GM10847 (cell line): ENCODE measurements around the gene GPR139.

Experiments
- POLR2A ChIP-seq: IDR thresholded peaks from 2 replicates; pipeline ENCODE4 v1.6.1; 2011; ENCODE audit not compliant: insufficient read length; ENCODE audit errors: extremely low read depth

GPR139 gene

DNA sequence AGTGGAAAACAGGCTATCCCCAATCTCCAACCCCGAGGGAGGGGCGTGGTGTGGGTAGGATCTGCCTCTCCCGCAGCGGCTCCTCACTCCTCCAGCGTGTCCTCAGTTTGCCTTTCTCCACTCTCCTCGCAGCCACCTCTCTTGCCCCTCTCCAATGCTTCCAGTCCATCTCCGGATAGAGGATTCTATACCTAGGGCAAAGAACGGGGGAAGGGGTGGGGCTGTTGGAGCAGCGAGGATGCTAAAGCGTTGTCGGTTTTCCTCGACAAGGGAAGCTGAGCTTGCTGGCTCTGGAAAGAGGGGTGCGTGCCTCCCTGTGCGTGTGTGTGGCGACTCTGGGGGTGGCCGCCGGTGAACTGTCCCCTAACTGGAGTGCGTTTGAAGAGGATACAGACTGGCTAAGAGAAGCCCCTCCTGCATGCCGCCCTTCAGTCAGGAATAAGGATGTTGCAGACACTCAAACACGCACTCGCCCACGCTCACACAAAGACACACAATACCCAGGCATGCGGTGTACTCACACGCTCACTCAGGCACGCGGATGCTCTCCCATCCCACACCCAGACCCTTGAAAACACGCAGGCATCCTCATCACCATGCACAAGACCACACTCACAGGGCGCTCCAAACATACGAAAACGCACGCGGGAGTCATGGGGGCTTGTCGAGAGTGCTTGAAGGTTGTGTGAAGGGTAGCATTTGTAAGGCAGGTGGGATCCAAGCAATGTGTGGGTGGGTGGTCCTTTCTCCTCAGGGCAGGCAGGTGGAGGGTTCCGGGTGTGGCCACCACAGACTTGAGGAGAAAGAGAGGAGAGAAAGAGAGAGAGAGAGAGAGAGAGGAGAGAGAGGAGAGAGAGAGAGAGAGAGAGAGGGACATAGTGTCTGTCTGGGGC, 655 bp upstream of the GPR139 start:
- TF ChIP-seq POLR2A = no peak

GRCh38 chr16:20072874-20073202, 852 bp downstream of the GPR139 start:
- TF ChIP-seq POLR2A = no peak

DNA sequence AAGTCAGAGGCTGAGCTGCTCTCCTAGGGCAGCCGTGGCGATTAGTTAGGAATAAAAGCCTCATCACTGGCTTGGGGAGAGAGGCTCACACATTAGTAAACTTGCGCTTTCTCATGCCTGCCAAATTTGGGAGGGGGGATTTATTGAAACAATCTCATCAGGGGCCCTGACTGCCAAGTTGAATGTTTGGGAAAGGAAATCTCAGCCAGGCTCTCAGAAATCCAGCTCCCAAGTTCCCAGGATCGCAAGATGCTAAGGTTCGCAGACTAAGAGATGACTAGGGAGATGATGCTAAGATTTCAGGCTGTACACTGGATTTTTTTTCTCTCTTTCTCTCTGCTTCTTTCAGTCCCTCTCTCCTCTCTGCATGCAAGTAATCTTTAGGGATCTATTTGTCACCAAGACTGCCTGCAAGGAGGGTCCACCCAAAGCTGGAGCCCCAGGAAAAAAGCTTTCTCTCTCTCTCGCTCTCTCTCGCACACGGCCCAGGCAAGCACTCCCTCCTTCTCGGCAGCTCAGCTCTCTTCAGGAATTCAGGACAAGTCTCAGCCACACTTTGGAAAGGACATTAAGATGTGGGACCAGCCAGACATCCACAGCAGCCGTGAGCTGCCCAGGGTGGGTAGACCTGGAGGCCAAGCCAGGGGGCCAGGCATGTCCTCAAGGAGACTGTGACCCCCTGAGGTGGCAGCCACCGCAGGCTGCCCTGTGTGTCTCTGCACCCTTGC, 1.4 kb downstream of the GPR139 start:
- no peak for TF ChIP-seq POLR2A

GRCh38 chr16:20064931-20065330, 8.8 kb downstream of the GPR139 start:
- no peak for TF ChIP-seq POLR2A

DNA sequence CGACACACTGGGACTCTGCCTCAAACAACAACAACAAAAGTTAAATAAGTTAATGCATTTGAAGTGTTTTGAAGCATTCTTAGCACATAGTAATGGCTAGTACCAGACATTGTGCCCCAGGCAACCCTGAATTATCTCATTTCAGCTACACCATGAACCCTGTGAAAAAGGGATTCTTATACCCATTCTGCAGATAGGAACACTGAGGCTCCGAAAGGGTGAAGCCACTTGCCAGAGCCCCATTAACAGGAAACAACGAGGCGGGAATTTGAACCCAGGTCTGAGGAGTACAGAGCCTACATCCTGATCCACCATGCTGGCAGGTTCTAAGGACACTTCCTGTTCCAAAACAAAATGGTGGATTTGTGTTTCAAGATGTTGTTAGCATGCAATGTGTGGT, 9.2 kb downstream of the GPR139 start:
- no peak for TF ChIP-seq POLR2A

GRCh38 chr16:20061132-20061531, 12.6 kb downstream of the GPR139 start:
- no peak for TF ChIP-seq POLR2A

- no peak for TF ChIP-seq POLR2A
Observed at GRCh38 chr16:20056436-20056835, 17.3 kb downstream of the GPR139 start.

DNA sequence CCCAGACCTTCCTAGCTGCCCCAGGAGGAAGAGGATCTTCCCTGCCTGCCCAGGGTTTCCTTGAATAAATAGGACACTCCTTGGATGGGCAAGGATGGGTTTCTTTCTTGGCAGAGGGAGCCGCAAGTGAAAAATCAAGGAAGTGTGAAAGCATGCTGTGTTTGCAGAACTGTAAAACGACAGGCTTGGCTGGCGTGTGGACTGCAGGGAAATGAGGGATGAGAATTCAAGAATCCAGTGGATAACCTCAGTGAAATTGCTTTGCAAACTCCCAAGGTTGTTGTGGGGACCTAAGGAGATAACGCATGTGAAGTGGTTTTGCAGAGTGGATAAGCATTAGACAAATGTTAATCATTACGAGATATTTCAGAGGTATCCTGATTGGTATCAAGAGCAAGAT, 20.4 kb downstream of the GPR139 start:
- TF ChIP-seq POLR2A = no peak

GRCh38 chr16:20051611-20052010, 22.1 kb downstream of the GPR139 start:
- no peak for TF ChIP-seq POLR2A

- no peak for TF ChIP-seq POLR2A
Observed at GRCh38 chr16:20051147-20051546, 22.5 kb downstream of the GPR139 start.

GRCh38 chr16:20049831-20050230, 23.9 kb downstream of the GPR139 start:
- TF ChIP-seq POLR2A = no peak

DNA sequence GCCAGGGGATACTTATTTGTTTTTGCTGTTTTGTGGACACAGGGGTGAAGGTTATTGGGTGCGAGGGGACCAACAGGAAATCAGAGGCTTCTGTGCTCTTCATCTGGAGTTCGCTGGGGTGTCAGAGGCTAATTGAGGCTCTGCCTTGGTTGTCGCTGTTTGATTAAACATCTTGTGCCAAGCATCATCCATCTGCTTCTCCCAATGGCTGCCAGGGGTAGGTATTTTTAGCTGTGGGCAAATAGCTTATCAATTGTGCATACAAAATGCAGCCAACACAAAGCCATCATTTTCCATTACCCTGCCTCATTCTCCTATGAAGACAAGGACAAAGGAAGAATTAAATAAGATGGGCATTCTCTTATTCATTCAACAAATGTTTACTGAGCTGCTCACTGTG, 27.8 kb downstream of the GPR139 start:
- TF ChIP-seq POLR2A = no peak

DNA sequence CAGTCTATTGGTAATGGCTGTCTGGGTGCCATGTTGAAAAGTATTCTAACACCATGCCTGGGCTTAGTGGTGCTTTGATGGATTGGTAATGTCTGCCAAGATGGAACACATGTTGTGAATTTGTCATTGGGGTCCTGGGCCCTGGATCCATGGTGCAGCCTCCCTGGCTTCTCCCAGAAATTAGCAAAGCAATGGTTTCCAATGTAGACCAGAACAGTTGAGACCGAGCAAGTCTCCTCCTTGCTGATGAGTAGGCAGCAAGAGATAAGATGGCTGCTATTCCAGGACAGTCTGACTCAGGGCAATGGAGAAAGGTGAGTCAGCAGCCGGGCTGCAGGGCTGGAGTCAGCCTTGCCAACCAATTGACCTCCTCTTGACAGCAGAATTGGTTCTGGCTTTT, 30.8 kb downstream of the GPR139 start:
- TF ChIP-seq POLR2A = no peak

DNA sequence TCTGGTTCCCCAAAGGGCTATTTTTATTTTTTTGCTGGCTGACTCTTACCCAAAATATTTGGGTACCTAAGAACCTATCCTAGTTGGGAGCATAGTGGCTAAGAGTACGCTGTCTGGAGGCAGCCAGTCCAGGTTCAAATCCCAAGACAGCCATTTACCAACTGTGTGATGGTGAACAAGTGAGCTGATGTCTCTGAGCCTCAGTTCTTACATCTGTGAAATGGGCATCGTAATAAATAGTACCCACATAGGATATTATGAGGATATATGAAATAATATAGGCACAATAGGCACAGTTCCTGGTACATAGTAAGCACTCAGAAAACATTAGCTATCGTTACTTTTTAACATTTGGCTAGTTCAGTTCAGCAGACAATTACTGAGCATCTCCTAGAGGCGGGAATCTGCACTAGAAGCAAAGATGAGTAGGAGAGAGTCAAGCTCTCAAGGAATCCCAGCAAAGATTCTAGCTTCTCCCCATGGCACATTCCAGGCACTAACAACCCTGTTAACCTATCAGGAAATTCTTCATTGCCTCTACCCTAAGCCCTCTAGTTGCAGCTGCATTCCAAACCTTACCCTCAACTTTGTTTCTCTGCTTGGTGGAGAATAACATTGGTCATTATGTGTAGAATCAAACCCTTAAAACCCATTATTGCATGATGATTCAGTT, 31.6 kb downstream of the GPR139 start:
- no peak for TF ChIP-seq POLR2A

- TF ChIP-seq POLR2A = no peak
Observed at GRCh38 chr16:20040011-20040410, 33.7 kb downstream of the GPR139 start.

DNA sequence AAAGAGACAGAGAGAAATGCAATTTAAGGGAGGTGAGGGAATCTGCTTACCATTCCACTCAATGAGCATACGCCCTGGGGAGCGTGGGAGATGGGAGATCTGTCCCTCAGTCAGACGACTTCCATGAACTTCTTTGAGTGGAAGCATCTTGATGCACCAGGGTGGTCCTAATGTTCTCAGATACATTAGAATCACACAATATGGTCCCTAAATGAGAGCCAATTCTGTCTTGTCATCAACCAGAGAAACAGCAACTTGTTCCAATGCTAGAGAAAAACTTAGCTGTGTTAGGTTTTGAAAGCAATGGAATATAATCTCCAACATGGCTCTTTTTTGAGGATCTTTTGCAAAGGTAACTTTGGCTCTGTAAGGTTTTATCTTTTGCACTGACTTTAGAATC, 44.1 kb downstream of the GPR139 start:
- TF ChIP-seq POLR2A = no peak
